K562 (cell line): Measurements from ENCODE around the gene CBLC. TPM values are rescaled to one million over a fixed set of nuclear protein-coding genes. Genes with fewer than 3 reads are reported as not detected.

Source experiments
- ELF2 ChIP-seq: fragments of 250-450 bp; sonication (Bioruptor Pico); IDR thresholded peaks from 2 replicates; pipeline ENCODE4 v1.5.0; 2021; ENCODE audit warnings: mild to moderate bottlenecking
- HINFP ChIP-seq: fragments of 450-650 bp; conservative IDR thresholded peaks from 2 replicates; pipeline ENCODE4 v1.6.1; 2016; ENCODE audit warnings: missing genetic modification characterization, low read depth, mild to moderate bottlenecking, control low read depth, missing compliant biosample characterization
- HMG20A ChIP-seq: fragments of 450-650 bp; formaldehyde crosslinking; conservative IDR thresholded peaks from 2 replicates; pipeline ENCODE4 v1.4.0; 2020; ENCODE audit warnings: mild to moderate bottlenecking, mixed read lengths
- HNRNPUL1 ChIP-seq: fragments of 200-400 bp; formaldehyde crosslinking; IDR thresholded peaks from 2 replicates; pipeline ENCODE4 v1.6.1; 2017; ENCODE audit warnings: low read length
- MCM5 ChIP-seq: fragments of 450-650 bp; IDR thresholded peaks from 2 replicates; pipeline ENCODE4 v1.6.1; 2016; ENCODE audit warnings: low read depth
- MGA ChIP-seq: fragments of 450-650 bp; IDR thresholded peaks from 2 replicates; pipeline ENCODE4 v1.6.1; 2016; ENCODE audit warnings: mild to moderate bottlenecking, moderate library complexity
- NONO ChIP-seq, 2 experiments: fragments of 200-400 bp in 1 of 2; fragments of 450-650 bp in 1 of 2; formaldehyde crosslinking in 1 of 2; IDR thresholded peaks; 2 replicates each; pipeline ENCODE4 v1.6.1; 2017; ENCODE audit warnings: low read depth in 2 of 2, mild to moderate bottlenecking in 2 of 2, moderate library complexity in 2 of 2, low read length in 1 of 2
- SPI1 ChIP-seq: IDR thresholded peaks from 2 replicates; pipeline ENCODE4 v1.6.1; 2011; ENCODE audit warnings: low read depth, low read length, control low read depth, borderline replicate concordance
- TAL1 ChIP-seq: fragments of 450-650 bp; IDR thresholded peaks from 2 replicates; pipeline ENCODE4 v1.6.1; 2016; ENCODE audit warnings: mild to moderate bottlenecking
- TBP ChIP-seq: optimal IDR thresholded peaks from 2 replicates; pipeline ENCODE3; 2011; ENCODE audit warnings: low read depth, low read length, improper control_type of control experiment
- ZBED1 ChIP-seq: IDR thresholded peaks from 2 replicates; pipeline ENCODE4 v1.6.1; 2014
- ZNF277 ChIP-seq: fragments of 250-450 bp; sonication (Bioruptor Pico); IDR thresholded peaks from 2 replicates; pipeline ENCODE4 v1.8.0; 2022; ENCODE audit warnings: inconsistent platforms, mild to moderate bottlenecking, moderate library complexity, borderline replicate concordance
- ZNF668 ChIP-seq: fragments of 250-450 bp; sonication (Bioruptor Pico); IDR thresholded peaks from 2 replicates; pipeline ENCODE4 v1.8.0; 2022; ENCODE audit warnings: mild to moderate bottlenecking, inconsistent platforms
- polyA plus RNA-seq, 8 experiments: library from polyadenylated mRNA; depleted of rRNA in 4 of 8; stranded (reverse) in 5 of 8; unstranded in 3 of 8; fragments of >200 nt; fragmentation: Nextera tagmentation in 2 of 8; fragmentation: Illumina TruSeq in 1 of 8; extraction: Ambion mirVana in 2 of 8; extraction: Trizol in 1 of 8; gene quantifications; 2 replicates each; pipeline versions ENCODE4 v1.2.1 to v1.2.3, GENCODE V29; 2011 to 2014; ENCODE audit warnings: inconsistent platforms in 1 of 8, missing spikeins in 1 of 8
- total RNA-seq, 7 experiments: library from RNA; depleted of rRNA in 6 of 7; stranded (reverse); fragments of >200 nt in 6 of 7; fragmentation: Illumina TruSeq in 2 of 7; extraction: Trizol in 2 of 7; gene quantifications; 2 replicates each; pipeline versions ENCODE4 v1.2.1 to v1.2.3, GENCODE V29; 2011 to 2021; ENCODE audit warnings: low replicate concordance in 1 of 7

The CBLC gene
- total and polyA plus RNA-seq, 9 of the 15 experiments (the other 6 are each of a cell fraction or from before 2014, with no cell fraction given): 0.09 TPM; not detected in 8

- TF ChIP-seq MGA: no peak; the same call in 1 of the 2 replicates
- TF ChIP-seq SPI1: no peak
- TF ChIP-seq MCM5: no peak
- TF ChIP-seq ZNF277 (CRISPR knock-in tag): no peak
- no peak for TF ChIP-seq ZNF668 (CRISPR knock-in tag)
- no peak for TF ChIP-seq HNRNPUL1
- TF ChIP-seq HINFP (tag): no peak
- TF ChIP-seq ELF2 (CRISPR knock-in tag): no peak
- no peak for TF ChIP-seq NONO (IDR thresholded peaks at IDR 0.05; ENCODE audit: low read depth in 2 of 2, low read length in 1 of 2)
- TF ChIP-seq HMG20A (CRISPR knock-in tag): no peak
- peak; percentile 78 for TF ChIP-seq TBP
- no peak for TF ChIP-seq TAL1
- TF ChIP-seq ZBED1: no peak
Observed at GRCh38 chr19:44845612-44846454, 68.1 kb downstream of the CBLC start, which contains the start of gene NECTIN2 (continued).
